Measurements from ENCODE around the gene CHST14. TPM values are rescaled to one million over a fixed set of nuclear protein-coding genes. Genes with fewer than 3 reads are reported as not detected.
A peak's percentile ranks its signal among the peaks of the same experiment; 100 is the strongest.

The CHST14 gene
- total and polyA plus RNA-seq, 10 donors, result 7.1 to 18.5 (median 13.3) TPM

DNA sequence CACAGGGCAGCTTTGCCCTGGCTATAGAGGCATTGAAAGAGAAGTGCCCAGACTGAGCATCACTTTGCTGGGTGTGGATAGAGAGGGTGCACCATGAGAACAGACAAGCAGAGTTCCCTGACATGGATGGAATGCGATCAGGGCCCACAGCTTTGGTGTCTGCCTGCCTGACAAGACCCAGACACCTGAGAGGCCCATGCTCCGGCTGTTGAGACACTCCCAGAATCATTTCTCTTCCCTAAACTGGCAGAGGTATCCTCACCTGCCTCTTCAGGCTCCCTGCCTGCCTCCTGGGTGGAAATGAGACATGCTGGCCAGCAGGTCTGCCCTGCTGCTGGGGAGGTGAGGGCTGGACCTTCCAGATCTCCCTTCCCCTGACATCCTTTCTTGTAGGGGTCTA lies 10.4 kb upstream of the CHST14 start:
- Histone ChIP-seq H3K27me3 (replicated peaks in 1 of 7) (no peaks in the 10 kb centered on the region), H3K4me1 (peaks cover 9 to 25% (median 16%) of the 10 kb centered on the region in 6 donors), H3K27ac (no peak overlapping the region), H3K9me3 (no peaks in the 10 kb centered on the region), H3K36me3 (peaks cover 0 to 74% (median 56%) of the 10 kb centered on the region in 6 donors), H3K4me3 (no peak overlapping the region)
- intact Hi-C loops (cut with DNase I; ENCODE audit: low total_unique reads), result no loop called here
- no peak for TF ChIP-seq POLR2A (IDR thresholded peaks at IDR 0.05)
- no peak for TF ChIP-seq POLR2AphosphoS5 (IDR thresholded peaks at IDR 0.05)
- TF ChIP-seq, protein P1, sequence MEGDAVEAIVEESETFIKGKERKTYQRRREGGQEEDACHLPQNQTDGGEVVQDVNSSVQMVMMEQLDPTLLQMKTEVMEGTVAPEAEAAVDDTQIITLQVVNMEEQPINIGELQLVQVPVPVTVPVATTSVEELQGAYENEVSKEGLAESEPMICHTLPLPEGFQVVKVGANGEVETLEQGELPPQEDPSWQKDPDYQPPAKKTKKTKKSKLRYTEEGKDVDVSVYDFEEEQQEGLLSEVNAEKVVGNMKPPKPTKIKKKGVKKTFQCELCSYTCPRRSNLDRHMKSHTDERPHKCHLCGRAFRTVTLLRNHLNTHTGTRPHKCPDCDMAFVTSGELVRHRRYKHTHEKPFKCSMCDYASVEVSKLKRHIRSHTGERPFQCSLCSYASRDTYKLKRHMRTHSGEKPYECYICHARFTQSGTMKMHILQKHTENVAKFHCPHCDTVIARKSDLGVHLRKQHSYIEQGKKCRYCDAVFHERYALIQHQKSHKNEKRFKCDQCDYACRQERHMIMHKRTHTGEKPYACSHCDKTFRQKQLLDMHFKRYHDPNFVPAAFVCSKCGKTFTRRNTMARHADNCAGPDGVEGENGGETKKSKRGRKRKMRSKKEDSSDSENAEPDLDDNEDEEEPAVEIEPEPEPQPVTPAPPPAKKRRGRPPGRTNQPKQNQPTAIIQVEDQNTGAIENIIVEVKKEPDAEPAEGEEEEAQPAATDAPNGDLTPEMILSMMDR (IDR thresholded peaks at IDR 0.05 in 8 of 11, conservative IDR thresholded peaks at IDR 0.05 in 3 of 11), result no peak
- 85 to 100% (median 94%) methylated on average over 2 of the region's 2 CpGs; no CpG with 5 or more reads in 1 of the 5 donors for WGBS, 5 donors
- DNase-seq, result peak; percentile 46

DNA sequence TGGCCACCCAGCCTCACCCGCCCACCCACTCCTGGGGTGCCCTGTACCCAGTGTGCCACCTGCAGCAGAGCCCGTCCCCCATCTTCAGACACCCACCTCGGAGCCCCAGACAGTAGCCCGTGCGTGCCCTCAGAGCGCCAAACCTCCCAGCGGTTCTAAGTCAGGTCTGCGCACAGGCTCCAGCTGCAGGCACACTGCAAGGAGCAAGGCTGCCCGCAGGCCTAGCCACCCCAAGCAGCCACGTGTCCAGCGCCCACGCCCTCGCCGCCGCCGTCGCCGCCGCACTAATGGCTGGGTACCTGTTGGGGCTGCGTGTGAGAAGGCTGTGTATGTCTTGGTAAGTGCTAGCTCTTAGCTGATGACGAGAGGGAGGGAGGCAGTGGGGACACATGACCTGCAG lies 8.8 kb upstream of the CHST14 start:
- peak; percentile 70 for DNase-seq
- intact Hi-C loops (cut with DNase I; ENCODE audit: low total_unique reads), result no loop called here
- no peaks in the 10 kb centered on the region for H3K27me3 ChIP-seq (replicated peaks in 1 of 7)

DNA sequence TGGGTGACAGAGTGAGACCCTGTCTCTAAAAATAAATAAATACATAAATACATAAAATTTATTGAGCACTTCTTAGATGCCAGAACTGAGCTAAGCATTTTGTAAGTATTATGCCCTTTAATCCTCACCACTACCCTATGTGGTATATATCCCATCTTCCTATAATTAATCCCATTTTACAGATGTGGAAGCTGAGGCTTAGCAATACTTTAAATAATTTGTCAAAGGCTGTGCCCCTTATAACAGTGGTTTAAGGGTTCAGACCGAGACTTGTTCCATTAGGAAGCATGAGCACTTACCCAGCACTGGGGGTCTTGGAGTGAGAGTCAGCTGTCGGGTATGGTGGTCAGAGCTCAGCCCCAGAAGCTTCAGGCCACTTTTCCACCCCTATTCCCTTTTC lies 7.5 kb upstream of the CHST14 start:
- no peak overlapping the region for H3K4me3 ChIP-seq
- no peaks in the 10 kb centered on the region for H3K4me1 ChIP-seq
- no peak overlapping the region for H3K27ac ChIP-seq
- no peaks in the 10 kb centered on the region for H3K9me3 ChIP-seq
- H3K27me3 ChIP-seq (replicated peaks in 1 of 7), result no peaks in the 10 kb centered on the region
- intact Hi-C loops (cut with DNase I; ENCODE audit: low total_unique reads), result no loop called here
- 93 to 100% (median 98%) methylated on average over 2 of the region's 2 CpGs for WGBS, 5 donors
- DNase-seq, result peak; percentile 4
- TF ChIP-seq POLR2A (IDR thresholded peaks at IDR 0.05) (no peak), POLR2AphosphoS5 (IDR thresholded peaks at IDR 0.05) (no peak)
- TF ChIP-seq, protein P1 (IDR thresholded peaks at IDR 0.05 in 8 of 11, conservative IDR thresholded peaks at IDR 0.05 in 3 of 11), result no peak
- peaks cover 0 to 94% (median 71%) of the 10 kb centered on the region in 6 donors for H3K36me3 ChIP-seq

More for the DNA sequence above, 8.8 kb upstream of the CHST14 start:
- Histone ChIP-seq H3K9me3 (no peaks in the 10 kb centered on the region), H3K4me1 (peaks cover 0 to 9% (median under 1%) of the 10 kb centered on the region in 6 donors), H3K27ac (no peak overlapping the region), H3K4me3 (no peak overlapping the region), H3K36me3 (peaks cover 0 to 89% (median 70%) of the 10 kb centered on the region in 6 donors)
- 93 to 97% (median 94%) methylated on average over 13 to 21 of the region's 21 CpGs for WGBS, 5 donors
- TF ChIP-seq POLR2A (IDR thresholded peaks at IDR 0.05) (no peak), POLR2AphosphoS5 (IDR thresholded peaks at IDR 0.05) (peak in 1 of 3 donors; percentile 35)
- TF ChIP-seq, protein P1 (IDR thresholded peaks at IDR 0.05 in 8 of 11, conservative IDR thresholded peaks at IDR 0.05 in 3 of 11), result no peak

DNA sequence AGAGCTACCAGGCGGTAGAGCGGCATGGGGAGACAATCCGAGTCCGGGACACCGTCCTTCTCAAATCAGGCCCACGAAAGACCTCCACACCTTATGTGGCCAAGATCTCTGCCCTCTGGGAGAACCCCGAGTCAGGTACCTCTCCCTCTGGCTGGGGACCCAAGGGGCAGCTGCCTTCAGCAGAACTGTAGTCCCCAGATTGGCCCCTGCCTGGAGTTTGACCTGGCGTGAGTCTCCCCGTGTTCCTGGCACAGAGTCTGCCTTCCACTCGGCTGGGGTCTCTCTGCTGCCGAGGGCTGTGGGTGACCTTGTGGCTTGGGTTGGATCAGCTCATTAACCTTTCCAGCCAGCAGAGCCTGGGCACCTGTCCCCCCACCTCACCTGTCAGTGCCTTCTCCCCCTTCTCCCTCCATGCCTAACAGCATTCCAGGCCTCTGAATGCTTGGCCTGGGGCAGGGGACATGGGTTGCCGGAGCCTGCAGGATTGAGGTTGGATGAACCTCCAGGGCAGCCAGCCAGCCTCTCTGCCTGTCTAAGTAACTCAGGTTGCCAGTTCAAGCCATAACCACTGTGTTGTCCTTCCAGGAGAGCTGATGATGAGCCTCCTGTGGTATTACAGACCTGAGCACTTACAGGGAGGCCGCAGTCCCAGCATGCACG lies 6.8 kb upstream of the CHST14 start:
- 94 to 97% (median 97%) methylated on average over 11 to 14 of the region's 14 CpGs for WGBS, 5 donors
- intact Hi-C loops (cut with DNase I; ENCODE audit: low total_unique reads), result no loop called here
- no peak overlapping the region for H3K4me3 ChIP-seq
- no peaks in the 10 kb centered on the region for H3K27me3 ChIP-seq (replicated peaks in 1 of 7)
- TF ChIP-seq POLR2AphosphoS5 (IDR thresholded peaks at IDR 0.05) (no peak), POLR2A (IDR thresholded peaks at IDR 0.05) (no peak)
- TF ChIP-seq, protein P1 (IDR thresholded peaks at IDR 0.05 in 8 of 11, conservative IDR thresholded peaks at IDR 0.05 in 3 of 11), result no peak
- H3K27ac ChIP-seq, result no peak overlapping the region
- no peaks in the 10 kb centered on the region for H3K9me3 ChIP-seq
- H3K36me3 ChIP-seq, result peaks cover 0 to 87% (median 65%) of the 10 kb centered on the region in 6 donors
- no peaks in the 10 kb centered on the region for H3K4me1 ChIP-seq
- peak; percentile 62 for DNase-seq
